Gastrocnemius medialis (tissue), 4 donors: Measurements from ENCODE around the gene TMEM238.

Experiments used
- CTCF ChIP-seq, 5 experiments: fragments of 450-650 bp in 3 of 5; fragments of 200-600 bp in 2 of 5; sonication (generic) in 2 of 5; IDR thresholded peaks in 4 of 5; conservative IDR thresholded peaks in 1 of 5; 1 replicate in 4 of 5; 2 replicates in 1 of 5; pipeline ENCODE4 v1.5.1; 2016 to 2019; ENCODE audit warnings: antibody characterized with exemption in 5 of 5, mild to moderate bottlenecking in 3 of 5, moderate library complexity in 3 of 5
- POLR2A ChIP-seq, 2 donors: fragments of 450-650 bp; IDR thresholded peaks; one replicate each; pipeline ENCODE4 v1.6.1; 2017; ENCODE audit warnings: antibody characterized with exemption in 2 of 2, mild to moderate bottlenecking in 2 of 2, moderate library complexity in 2 of 2

DNA sequence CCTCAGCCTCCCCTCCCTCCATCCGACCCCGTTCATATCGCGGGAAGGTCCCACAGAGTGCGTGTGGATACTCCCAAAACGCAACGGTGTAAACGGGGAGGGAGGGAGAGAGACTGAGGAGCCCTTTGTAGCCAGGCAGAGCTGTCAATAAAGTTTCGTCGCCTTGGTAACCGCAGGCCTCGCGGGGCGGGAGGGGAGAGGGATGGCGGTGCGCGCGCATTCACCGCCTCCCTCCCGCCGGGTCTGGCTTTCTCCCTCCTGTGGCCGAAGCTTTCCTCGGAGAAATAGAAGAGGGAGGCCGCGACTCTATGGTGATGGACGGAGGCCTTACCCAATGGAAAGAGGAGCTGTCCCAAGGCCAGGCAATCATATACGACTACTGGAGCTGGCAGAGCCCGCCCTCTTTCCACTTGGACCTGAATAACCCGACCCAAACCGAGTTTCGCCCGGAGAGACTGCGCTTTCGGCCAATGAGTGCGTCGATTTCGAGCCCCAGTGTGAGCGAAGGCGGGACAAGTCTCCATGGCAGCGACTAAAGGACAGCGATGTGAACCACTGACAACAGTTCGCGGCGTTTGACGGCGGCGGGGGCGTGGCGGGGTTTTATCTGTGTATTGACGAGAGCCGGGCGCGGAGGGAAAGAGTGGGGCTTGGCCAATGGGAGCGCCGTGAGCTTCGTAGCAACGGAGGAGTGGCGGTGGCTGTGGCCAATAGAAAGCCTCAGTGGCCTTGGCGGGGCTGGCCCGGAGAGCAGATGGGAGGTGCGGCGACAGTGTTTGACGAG, 44.8 kb downstream of the TMEM238 start, which contains the start of gene KMT5C:
- TF ChIP-seq CTCF (IDR thresholded peaks at IDR 0.05 in 4 of 5, conservative IDR thresholded peaks at IDR 0.05 in 1 of 5) (peak in 4 of 5 experiments; percentile 38 to 65 (median 52)), POLR2A (IDR thresholded peaks at IDR 0.05) (peak in 1 of 2 donors; percentile 85)
